K562 treated with DMSO at 1 percent for 24 hours (cell line): ENCODE results near the gene ZNF12. TPM values are rescaled to one million over a fixed set of nuclear protein-coding genes. Genes with fewer than 3 reads are reported as not detected.

ENCODE experiments used
- total RNA-seq: library from RNA; unstranded; fragments of 300-600 nt; gene quantifications from 2 replicates; pipeline ENCODE4 v1.2.3, GENCODE V29; 2022; ENCODE audit warnings: low read depth; ENCODE audit not compliant: insufficient read depth

Gene ZNF12
- total RNA-seq: 8.4 and 11.5 TPM in 2 replicates

DNA sequence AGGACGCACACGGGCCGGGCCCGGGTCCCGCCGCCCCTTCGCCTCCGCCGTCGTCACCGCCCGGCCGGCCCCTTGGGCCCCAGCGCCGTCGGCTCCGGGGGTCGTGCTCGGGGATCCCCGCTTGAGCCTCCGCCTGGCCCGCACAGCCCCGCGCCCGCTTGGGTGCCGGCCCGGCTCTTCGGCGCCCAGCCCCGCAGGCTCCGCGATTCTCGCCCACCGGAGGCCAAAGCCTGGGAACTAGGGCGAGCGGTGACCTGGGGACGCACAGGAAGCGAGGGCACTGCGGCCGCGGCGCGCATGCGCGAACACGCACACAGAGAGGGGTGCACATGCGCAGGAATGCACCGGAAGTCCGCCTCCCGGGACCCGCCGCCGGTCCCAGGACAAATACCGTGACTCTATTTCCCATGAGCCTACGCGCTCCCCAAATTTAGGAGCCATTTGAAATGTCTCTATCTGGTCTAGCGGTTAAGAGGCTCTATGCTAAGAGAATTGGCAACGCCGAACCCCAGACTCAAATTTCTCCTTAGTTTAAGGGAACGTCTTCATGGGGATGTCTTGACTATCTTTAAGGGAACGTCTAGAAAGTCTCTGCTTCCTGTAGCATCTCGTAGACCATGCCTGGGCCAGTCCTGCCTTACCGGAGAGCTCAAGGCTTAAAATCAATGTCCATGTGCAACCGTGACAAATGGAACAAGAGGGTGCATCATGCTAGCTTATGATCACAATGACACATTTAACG, at the start of gene ZNF12:
ZNF12 (minus strand) TSS at position 282 of the 742 bp plus-strand sequence. CDS start 1,774 bp downstream, outside the sequence.

DNA sequence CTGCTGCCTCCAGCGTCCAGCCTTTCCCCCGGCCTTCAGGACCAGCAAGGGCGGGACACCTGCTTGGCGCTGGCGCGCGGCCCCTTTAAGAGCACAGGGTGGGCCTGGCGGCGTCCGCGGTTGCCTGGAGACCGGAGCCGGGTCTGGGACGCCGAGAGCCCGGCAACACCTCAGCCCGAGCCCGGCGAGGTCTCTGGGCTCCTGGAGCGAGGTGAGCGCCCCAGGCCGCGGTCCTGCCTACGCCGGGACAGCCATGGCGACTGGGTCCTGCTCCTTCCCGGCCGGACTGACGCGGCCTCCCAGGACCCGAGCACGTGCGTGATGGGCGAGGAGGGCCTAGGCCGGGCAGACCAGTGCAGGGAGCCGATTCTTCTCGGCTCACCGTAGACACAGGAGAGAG, 47.2 kb upstream of the ZNF12 start, which contains the start of gene RSPH10B2:
RSPH10B2 (plus strand) TSS at position 140 of the 400 bp plus-strand sequence. CDS start 3,575 bp downstream, outside the sequence.

Other genes with a start within 250 kb of the ZNF12 start
- 56.3 and 58.8 TPM in 2 replicates for gene KDELR2, start 222.8 kb downstream of the ZNF12 start, total RNA-seq
- not detected in 2 replicates for gene GRID2IP, start 155.5 kb downstream of the ZNF12 start, total RNA-seq
- 78.9 and 81.2 TPM in 2 replicates for gene ZDHHC4, start 129.5 kb downstream of the ZNF12 start, total RNA-seq
- 57.7 and 59.1 TPM in 2 replicates for gene INTS15, start 116.9 kb downstream of the ZNF12 start, total RNA-seq
- gene ZNF853, start 91.3 kb downstream of the ZNF12 start, total RNA-seq: 0.10 and 0.20 TPM in 2 replicates
- gene ZNF316, start 69.6 kb downstream of the ZNF12 start, total RNA-seq: 34.0 and 35.5 TPM in 2 replicates
- gene RSPH10B2, start 47.2 kb upstream of the ZNF12 start, total RNA-seq: not detected in 2 replicates
- gene CCZ1B, start 119.3 kb upstream of the ZNF12 start, total RNA-seq: 13.5 and 14.0 TPM in 2 replicates